NCI-H510A treated with DMSO at 0.1 percent for 48 hours (cell line): Measurements from ENCODE around the gene LSM14B.
"Not testable (repeated sequence)": the region's sequence is repeated elsewhere in the genome, so short reads cannot be mapped to it uniquely, and the experiment has no call there.

Source experiments
- DNase-seq: peaks from one replicate; lab custom pipeline; 2025; lab: John Stamatoyannopoulos, UW

The LSM14B gene

GRCh38 chr20:62121776-62122653 lies at the start of gene LSM14B:
LSM14B (plus strand) TSS chr20:62122475; CDS start chr20:62122667, 192 bp downstream.
- DNase-seq: peak; percentile 94

- no peak for DNase-seq
These were observed 49.0 kb upstream of the LSM14B start for GRCh38 chr20:62073323-62073722.

GRCh38 chr20:62079166-62079565 lies 43.1 kb upstream of the LSM14B start:
- no peak for DNase-seq

- DNase-seq: no peak
These were observed 41.9 kb upstream of the LSM14B start for GRCh38 chr20:62080249-62080990.

GRCh38 chr20:62083312-62083711 lies 39.0 kb upstream of the LSM14B start:
- DNase-seq: no peak

- DNase-seq: not testable (repeated sequence)
These were observed 38.1 kb upstream of the LSM14B start for GRCh38 chr20:62084224-62084623.

GRCh38 chr20:62085206-62085605 lies 37.1 kb upstream of the LSM14B start:
- no peak for DNase-seq

- DNase-seq: no peak
These were observed 35.0 kb upstream of the LSM14B start for GRCh38 chr20:62087227-62087626.

GRCh38 chr20:62087632-62088031 lies 34.6 kb upstream of the LSM14B start:
- no peak for DNase-seq

GRCh38 chr20:62088258-62089127 lies 33.8 kb upstream of the LSM14B start:
- DNase-seq: no peak

- no peak for DNase-seq
These were observed 32.9 kb upstream of the LSM14B start for GRCh38 chr20:62089393-62089792.

- no peak for DNase-seq
These were observed 25.6 kb upstream of the LSM14B start for GRCh38 chr20:62096421-62097380.

GRCh38 chr20:62097881-62098407 lies 24.3 kb upstream of the LSM14B start:
- no peak for DNase-seq

GRCh38 chr20:62101078-62101477 lies 21.2 kb upstream of the LSM14B start:
- DNase-seq: no peak

GRCh38 chr20:62103508-62104233 lies 18.6 kb upstream of the LSM14B start:
- no peak for DNase-seq

GRCh38 chr20:62104234-62104789 lies 18.0 kb upstream of the LSM14B start:
- DNase-seq: no peak

- DNase-seq: no peak
These were observed 17.4 kb upstream of the LSM14B start for GRCh38 chr20:62104791-62105345.

- DNase-seq: no peak
These were observed 16.7 kb upstream of the LSM14B start for GRCh38 chr20:62105592-62105991.

GRCh38 chr20:62111148-62111547 lies 11.1 kb upstream of the LSM14B start:
- no peak for DNase-seq
